AG10803 (cell line): ENCODE measurements around the gene HEPHL1.

Source experiments
- DNase-seq: peaks from one replicate; pipeline ENCODE4 v3.0.0; 2010; ENCODE audit warnings: low read depth
- H3K4me3 ChIP-seq: 2 replicates; pipeline ENCODE4 v1.5.1; 2011; ENCODE audit warnings: mild to moderate bottlenecking, low read length, control low read depth
- TF ChIP-seq, protein P1 (sequence below): conservative IDR thresholded peaks from 2 replicates; pipeline ENCODE4 v1.5.1; 2011; ENCODE audit warnings: mild to moderate bottlenecking, low read length, control low read depth, inconsistent platforms

HEPHL1 gene

DNA sequence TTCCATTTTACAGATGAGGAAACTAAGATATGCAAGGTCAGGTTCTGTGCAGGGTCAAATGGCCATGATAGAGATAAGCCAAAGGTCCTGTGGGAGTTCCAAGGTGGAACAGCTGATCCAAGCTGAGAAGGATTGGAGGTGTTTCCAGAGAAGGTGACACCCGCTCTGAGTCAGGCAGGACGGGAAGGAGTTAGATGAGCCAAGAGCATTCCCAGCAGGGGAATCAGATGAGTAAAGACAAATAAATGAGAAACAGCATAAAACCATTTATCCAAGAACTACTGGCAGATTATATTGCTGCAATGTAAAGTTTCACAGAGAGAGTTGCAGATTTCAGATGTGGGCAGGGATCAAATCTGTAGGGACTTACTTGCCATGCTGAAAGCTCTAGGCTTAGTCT lies 18.9 kb upstream of the HEPHL1 start:
- DNase-seq: peak; percentile 2
- no peak overlapping the region for H3K4me3 ChIP-seq
- TF ChIP-seq, protein P1, sequence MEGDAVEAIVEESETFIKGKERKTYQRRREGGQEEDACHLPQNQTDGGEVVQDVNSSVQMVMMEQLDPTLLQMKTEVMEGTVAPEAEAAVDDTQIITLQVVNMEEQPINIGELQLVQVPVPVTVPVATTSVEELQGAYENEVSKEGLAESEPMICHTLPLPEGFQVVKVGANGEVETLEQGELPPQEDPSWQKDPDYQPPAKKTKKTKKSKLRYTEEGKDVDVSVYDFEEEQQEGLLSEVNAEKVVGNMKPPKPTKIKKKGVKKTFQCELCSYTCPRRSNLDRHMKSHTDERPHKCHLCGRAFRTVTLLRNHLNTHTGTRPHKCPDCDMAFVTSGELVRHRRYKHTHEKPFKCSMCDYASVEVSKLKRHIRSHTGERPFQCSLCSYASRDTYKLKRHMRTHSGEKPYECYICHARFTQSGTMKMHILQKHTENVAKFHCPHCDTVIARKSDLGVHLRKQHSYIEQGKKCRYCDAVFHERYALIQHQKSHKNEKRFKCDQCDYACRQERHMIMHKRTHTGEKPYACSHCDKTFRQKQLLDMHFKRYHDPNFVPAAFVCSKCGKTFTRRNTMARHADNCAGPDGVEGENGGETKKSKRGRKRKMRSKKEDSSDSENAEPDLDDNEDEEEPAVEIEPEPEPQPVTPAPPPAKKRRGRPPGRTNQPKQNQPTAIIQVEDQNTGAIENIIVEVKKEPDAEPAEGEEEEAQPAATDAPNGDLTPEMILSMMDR: no peak

- TF ChIP-seq, protein P1: no peak
- no peak for DNase-seq
- no peak overlapping the region for H3K4me3 ChIP-seq
These were observed 13.7 kb upstream of the HEPHL1 start for GRCh38 chr11:94007426-94007825.

- TF ChIP-seq, protein P1: no peak
- no peak for DNase-seq
- no peak overlapping the region for H3K4me3 ChIP-seq
These were observed 13.2 kb upstream of the HEPHL1 start for GRCh38 chr11:94007906-94008305.

DNA sequence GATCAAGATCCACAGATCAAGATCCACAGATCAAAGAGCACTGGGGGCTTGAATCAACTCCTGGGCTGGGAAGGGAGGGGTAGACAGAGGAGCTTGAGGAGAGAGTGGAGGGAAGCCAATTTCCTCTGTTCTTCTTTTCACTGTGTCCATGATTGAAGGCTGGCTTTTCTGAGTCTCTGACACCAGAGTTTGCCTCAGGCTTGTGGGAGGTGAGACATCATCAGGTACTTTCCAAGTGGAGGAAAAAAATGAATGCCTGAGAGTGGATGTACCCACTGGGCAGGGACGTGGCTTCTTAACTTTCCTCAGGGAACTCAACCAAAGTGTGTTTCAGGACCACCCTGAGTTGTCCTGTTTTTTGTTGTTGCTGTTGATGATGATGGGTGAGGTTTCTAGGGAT lies 11.0 kb upstream of the HEPHL1 start:
- TF ChIP-seq, protein P1: no peak
- no peak for DNase-seq
- no peak overlapping the region for H3K4me3 ChIP-seq

DNA sequence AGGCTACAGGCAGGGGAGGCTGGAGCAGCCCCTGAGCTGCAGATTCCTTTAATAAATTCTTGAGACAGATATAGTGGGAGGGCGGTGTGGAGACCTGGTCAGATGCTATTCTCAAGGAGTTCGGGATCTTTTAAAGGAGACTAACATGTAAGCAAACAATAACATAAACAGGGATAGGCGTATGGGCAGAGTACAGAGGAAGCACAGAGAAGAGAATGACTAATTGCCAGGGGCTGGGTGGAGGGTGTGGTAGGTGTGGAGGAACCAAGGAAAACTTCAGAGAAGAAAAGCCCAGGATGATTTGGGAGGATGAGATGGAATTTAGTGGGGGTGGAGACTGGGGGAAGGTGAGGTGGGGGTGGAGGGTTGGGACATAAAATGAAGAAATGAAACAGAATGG lies 9.7 kb upstream of the HEPHL1 start:
- DNase-seq: no peak
- TF ChIP-seq, protein P1: no peak
- H3K4me3 ChIP-seq: no peak overlapping the region

DNA sequence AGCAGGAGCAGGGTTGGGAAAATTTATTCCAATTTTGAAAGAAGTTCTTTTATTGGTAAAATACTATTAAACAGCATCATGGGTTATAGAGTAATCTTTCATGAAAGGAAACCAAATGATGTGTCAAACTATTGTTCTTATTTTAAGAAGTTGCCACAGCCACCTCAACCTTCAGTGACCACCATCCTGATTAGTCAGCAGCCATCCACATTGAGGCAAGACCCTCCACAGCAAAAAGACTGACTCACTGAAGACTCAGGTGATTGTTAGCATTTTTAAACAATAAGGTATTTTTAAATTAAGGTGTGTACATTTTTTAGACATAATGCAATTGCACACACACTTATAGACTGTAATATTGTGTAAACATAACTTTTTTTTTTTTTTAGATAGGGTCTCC lies 3.7 kb upstream of the HEPHL1 start:
- no peak overlapping the region for H3K4me3 ChIP-seq
- TF ChIP-seq, protein P1: no peak
- DNase-seq: no peak

DNA sequence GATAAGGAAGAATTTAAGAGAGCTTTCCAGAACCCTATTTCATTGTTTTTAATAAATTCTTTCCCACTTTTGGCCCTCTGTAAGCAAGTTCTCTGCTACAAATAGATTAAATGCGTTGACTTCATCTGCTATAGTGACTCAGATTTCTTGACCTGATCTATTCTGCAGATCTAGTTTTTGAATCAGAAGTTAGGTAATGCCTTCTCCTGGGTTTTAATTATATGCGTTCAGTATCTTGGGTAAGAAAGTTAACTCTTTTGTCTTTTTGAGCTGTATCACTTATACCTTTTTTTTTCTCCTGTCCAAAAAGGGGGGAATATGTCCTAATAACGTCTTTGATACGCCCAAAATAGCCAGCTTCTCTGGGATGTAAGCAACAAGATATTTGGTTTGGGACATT lies 2.4 kb upstream of the HEPHL1 start:
- TF ChIP-seq, protein P1: no peak
- no peak for DNase-seq
- no peak overlapping the region for H3K4me3 ChIP-seq
